ENCODE data around the gene CHD6.

GRCh38 chr20:41563087-41563486, 55.1 kb downstream of the CHD6 start:
- TF ChIP-seq KLF10 (tag by site-specific recombination; IDR thresholded peaks at IDR 0.05) = no peak
- TF ChIP-seq CTCF (tag by site-specific recombination; IDR thresholded peaks at IDR 0.05) = no peak
- TF ChIP-seq ZNF274 (IDR thresholded peaks at IDR 0.05; ENCODE audit: low read length) = no peak
- no peak for TF ChIP-seq ZNF274 (tag by site-specific recombination; IDR thresholded peaks at IDR 0.05; ENCODE audit: borderline replicate concordance)
- TF ChIP-seq ZNF202 (tag by site-specific recombination; IDR thresholded peaks at IDR 0.05; ENCODE audit: borderline replicate concordance) = no peak
- TF ChIP-seq ZSCAN5A (tag by site-specific recombination; IDR thresholded peaks at IDR 0.05) = no peak
- no peak for TF ChIP-seq ZNF423 (tag by site-specific recombination; IDR thresholded peaks at IDR 0.05)
- no peak for TF ChIP-seq KLF1 (tag by site-specific recombination; IDR thresholded peaks at IDR 0.05)
- no peak for TF ChIP-seq ZEB2 (tag by site-specific recombination; IDR thresholded peaks at IDR 0.05)
- TF ChIP-seq ZBTB7A (tag by site-specific recombination; IDR thresholded peaks at IDR 0.05; ENCODE audit: low read depth) = no peak
- no peak for TF ChIP-seq REPIN1 (tag by site-specific recombination; IDR thresholded peaks at IDR 0.05; ENCODE audit: low read depth)
- no peak for TF ChIP-seq ZNF621 (tag by site-specific recombination; IDR thresholded peaks at IDR 0.05)
- no peak for TF ChIP-seq MYNN (tag by site-specific recombination; IDR thresholded peaks at IDR 0.05; ENCODE audit: borderline replicate concordance)
